PC-9 (cell line): ENCODE data around the gene XIRP2.

ENCODE experiments used
- EZH2 ChIP-seq: fragments of 200-600 bp; sonication (generic); IDR thresholded peaks from 2 replicates; pipeline ENCODE4 v1.8.0; 2017; ENCODE audit warnings: antibody characterized with exemption, low read depth
- TF ChIP-seq, protein P1 (sequence below): fragments of 200-600 bp; sonication (generic); conservative IDR thresholded peaks from 2 replicates; pipeline ENCODE4 v1.6.1; 2017; ENCODE audit warnings: mixed run types, antibody characterized with exemption, mild to moderate bottlenecking, moderate library complexity

DNA sequence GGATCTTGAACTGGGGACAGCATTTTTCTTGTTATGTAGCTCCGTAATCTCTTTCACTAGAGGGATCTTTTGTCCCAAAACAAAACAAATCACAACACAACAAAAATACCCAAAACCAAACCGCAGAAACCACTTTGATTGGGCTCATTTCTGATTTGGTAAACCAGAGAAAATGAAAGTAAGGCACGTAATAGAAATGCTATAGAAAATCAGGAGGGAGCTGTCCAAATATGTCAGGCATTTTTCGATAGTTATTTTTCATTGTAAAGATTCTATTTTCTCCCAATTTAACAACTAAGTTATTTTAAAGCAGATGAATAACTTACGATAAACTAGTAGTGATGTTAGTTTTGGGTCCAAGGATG is 406.5 kb downstream of the XIRP2 start:
- TF ChIP-seq, protein P1, sequence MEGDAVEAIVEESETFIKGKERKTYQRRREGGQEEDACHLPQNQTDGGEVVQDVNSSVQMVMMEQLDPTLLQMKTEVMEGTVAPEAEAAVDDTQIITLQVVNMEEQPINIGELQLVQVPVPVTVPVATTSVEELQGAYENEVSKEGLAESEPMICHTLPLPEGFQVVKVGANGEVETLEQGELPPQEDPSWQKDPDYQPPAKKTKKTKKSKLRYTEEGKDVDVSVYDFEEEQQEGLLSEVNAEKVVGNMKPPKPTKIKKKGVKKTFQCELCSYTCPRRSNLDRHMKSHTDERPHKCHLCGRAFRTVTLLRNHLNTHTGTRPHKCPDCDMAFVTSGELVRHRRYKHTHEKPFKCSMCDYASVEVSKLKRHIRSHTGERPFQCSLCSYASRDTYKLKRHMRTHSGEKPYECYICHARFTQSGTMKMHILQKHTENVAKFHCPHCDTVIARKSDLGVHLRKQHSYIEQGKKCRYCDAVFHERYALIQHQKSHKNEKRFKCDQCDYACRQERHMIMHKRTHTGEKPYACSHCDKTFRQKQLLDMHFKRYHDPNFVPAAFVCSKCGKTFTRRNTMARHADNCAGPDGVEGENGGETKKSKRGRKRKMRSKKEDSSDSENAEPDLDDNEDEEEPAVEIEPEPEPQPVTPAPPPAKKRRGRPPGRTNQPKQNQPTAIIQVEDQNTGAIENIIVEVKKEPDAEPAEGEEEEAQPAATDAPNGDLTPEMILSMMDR, result no peak
- no peak for TF ChIP-seq EZH2
